DND-41 (cell line): Measurements from ENCODE around the gene SLC35F6.

ENCODE experiments used
- EZH2 ChIP-seq: IDR thresholded peaks from 3 replicates; pipeline ENCODE4 v1.6.1; 2012; ENCODE audit warnings: borderline replicate concordance, low read depth, mild to moderate bottlenecking, moderate library complexity, low read length, inconsistent platforms; ENCODE audit not compliant: severe bottlenecking
- TF ChIP-seq, protein P1 (sequence below): IDR thresholded peaks from 2 replicates; pipeline ENCODE4 v1.5.1; 2012; ENCODE audit warnings: borderline replicate concordance, low read length, moderate library complexity, mild to moderate bottlenecking; ENCODE audit not compliant: poor library complexity, severe bottlenecking; ENCODE audit errors: extremely low read depth

DNA sequence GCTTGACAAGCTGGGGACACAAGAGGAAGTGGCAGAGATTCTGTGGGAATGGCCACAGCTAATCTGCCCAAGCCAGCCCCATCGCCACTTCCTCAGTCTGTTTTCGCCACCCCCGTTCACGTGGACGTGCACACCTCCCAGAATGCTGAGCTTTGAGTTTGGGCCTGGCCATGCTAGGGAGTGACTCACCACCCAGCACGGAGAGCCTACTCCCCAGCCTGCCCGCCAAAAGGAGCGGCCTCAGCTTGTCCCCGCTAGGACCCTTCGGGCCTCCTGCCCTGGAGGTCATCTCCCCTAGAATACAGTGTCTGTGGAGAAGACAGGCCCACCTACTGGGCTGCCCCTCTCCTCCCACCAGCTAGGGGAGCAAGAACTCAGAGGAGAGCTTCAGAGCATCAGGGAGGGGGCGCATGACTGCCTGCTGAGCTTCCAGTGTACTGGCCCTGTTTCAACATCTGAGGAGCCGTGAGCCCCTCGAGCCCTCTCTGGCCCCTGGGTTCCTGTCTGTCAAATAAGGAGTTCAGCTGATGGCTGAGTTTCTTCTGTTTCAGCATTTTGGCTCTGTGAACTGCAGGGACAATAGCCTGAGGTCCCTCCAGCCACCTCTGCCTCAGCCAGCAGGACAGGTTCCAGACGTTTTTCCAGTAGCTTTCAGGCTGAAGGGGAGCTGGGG, 5.1 kb downstream of the SLC35F6 start:
- TF ChIP-seq, protein P1, sequence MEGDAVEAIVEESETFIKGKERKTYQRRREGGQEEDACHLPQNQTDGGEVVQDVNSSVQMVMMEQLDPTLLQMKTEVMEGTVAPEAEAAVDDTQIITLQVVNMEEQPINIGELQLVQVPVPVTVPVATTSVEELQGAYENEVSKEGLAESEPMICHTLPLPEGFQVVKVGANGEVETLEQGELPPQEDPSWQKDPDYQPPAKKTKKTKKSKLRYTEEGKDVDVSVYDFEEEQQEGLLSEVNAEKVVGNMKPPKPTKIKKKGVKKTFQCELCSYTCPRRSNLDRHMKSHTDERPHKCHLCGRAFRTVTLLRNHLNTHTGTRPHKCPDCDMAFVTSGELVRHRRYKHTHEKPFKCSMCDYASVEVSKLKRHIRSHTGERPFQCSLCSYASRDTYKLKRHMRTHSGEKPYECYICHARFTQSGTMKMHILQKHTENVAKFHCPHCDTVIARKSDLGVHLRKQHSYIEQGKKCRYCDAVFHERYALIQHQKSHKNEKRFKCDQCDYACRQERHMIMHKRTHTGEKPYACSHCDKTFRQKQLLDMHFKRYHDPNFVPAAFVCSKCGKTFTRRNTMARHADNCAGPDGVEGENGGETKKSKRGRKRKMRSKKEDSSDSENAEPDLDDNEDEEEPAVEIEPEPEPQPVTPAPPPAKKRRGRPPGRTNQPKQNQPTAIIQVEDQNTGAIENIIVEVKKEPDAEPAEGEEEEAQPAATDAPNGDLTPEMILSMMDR, result no peak
- TF ChIP-seq EZH2, result no peak
